Left ventricle myocardium inferior (tissue), 1 donor: ENCODE measurements around the gene NGB. TPM values are rescaled to one million over a fixed set of nuclear protein-coding genes. Genes with fewer than 3 reads are reported as not detected.

ENCODE experiments used
- DNase-seq: peaks from one replicate; pipeline ENCODE4 v3.0.0-alpha.2; 2020
- H3K27ac ChIP-seq: fragments of 200-600 bp; replicated peaks from 2 replicates; pipeline ENCODE4 v1.8.0; 2021
- H3K27me3 ChIP-seq: fragments of 200-600 bp; 2 replicates; pipeline ENCODE4 v1.8.0; 2021; ENCODE audit warnings: low read depth
- H3K36me3 ChIP-seq: fragments of 200-600 bp; 2 replicates; pipeline ENCODE4 v1.8.0; 2021
- H3K4me1 ChIP-seq: fragments of 200-600 bp; 2 replicates; pipeline ENCODE4 v1.8.0; 2021
- H3K4me3 ChIP-seq: fragments of 200-600 bp; 2 replicates; pipeline ENCODE4 v1.8.0; 2021; ENCODE audit warnings: mild to moderate bottlenecking, moderate library complexity
- H3K9me3 ChIP-seq: fragments of 200-600 bp; replicated peaks from 2 replicates; pipeline ENCODE4 v1.8.0; 2021
- intact Hi-C: fragments of 100-400 bp; cut with micrococcal nuclease; formaldehyde crosslinking; loops from one replicate; pipeline ENCODE4 v1.11.0; 2022
- total RNA-seq: library from RNA; stranded (reverse); fragmentation: NEBNext Ultra II Directional; extraction: Animal tissue kit (Norgen Biotek cat#: 25700); gene quantifications from one replicate; pipeline ENCODE4 v1.2.1, GENCODE V29; 2021
- TF ChIP-seq, protein P1 (sequence below): fragments of 200-600 bp; IDR thresholded peaks from 2 replicates; pipeline ENCODE4 v1.8.0; 2021; ENCODE audit warnings: antibody characterized with exemption, mild to moderate bottlenecking, borderline replicate concordance
- donor health status: DM: no; HTN: yes; CAD: no; lungs with severe emphysema.

Gene NGB
- total RNA-seq, 1 donor from 2014 or later, result not detected

DNA sequence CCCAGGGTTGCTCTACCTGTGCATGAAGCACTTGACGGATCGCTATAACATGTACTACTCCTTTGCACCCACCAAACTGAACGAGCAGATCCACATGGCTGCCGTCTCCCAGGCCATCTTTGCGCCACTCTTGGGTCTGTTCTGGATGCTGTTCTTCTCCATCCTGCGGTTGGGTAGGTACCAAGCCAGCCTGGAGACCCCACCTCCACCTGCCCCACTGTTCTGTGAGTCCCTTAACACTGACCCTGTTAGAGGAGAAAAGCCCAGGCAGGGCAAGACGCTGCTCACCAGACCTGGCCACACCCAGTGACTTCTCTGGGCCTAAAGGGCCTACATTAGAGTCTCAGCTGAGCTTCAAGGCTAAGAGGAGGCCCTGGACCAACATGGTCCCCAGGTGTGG is 21.7 kb downstream of the NGB start:
- TF ChIP-seq, protein P1, sequence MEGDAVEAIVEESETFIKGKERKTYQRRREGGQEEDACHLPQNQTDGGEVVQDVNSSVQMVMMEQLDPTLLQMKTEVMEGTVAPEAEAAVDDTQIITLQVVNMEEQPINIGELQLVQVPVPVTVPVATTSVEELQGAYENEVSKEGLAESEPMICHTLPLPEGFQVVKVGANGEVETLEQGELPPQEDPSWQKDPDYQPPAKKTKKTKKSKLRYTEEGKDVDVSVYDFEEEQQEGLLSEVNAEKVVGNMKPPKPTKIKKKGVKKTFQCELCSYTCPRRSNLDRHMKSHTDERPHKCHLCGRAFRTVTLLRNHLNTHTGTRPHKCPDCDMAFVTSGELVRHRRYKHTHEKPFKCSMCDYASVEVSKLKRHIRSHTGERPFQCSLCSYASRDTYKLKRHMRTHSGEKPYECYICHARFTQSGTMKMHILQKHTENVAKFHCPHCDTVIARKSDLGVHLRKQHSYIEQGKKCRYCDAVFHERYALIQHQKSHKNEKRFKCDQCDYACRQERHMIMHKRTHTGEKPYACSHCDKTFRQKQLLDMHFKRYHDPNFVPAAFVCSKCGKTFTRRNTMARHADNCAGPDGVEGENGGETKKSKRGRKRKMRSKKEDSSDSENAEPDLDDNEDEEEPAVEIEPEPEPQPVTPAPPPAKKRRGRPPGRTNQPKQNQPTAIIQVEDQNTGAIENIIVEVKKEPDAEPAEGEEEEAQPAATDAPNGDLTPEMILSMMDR, result no peak
- Histone ChIP-seq H3K27ac (no peak overlapping the region), H3K9me3 (no peaks in the 10 kb centered on the region), H3K27me3 (peaks cover 18% of the 10 kb centered on the region), H3K4me3 (no peak overlapping the region), H3K4me1 (no peaks in the 10 kb centered on the region), H3K36me3 (no peaks in the 10 kb centered on the region)
- intact Hi-C loops, result no loop called here
- DNase-seq, result no peak

DNA sequence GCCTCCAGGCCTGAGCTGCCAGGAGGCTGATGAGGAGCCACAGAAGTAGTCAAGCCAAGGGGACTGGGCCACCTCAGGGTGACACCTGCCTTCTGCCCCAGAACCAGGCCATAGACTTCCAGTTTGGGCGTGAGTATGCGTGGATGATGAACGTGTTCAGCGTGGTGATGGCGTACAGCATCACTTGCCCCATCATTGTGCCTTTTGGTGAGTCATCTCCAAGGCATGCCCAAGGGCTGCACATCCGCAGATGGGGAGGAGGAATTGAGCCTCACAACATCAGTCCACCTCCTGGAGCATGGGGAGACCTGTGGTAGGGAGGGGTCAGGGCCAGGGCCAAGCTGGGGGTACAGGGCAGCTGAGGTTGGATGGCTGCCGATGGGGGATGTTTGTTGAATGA is 22.3 kb downstream of the NGB start:
- intact Hi-C loops, result no loop called here
- H3K27me3 ChIP-seq, result peaks cover 13% of the 10 kb centered on the region
- no peak overlapping the region for H3K27ac ChIP-seq
- DNase-seq, result no peak
- no peak overlapping the region for H3K4me3 ChIP-seq
- TF ChIP-seq, protein P1, result no peak
- H3K9me3 ChIP-seq, result no peaks in the 10 kb centered on the region
- no peaks in the 10 kb centered on the region for H3K36me3 ChIP-seq
- no peaks in the 10 kb centered on the region for H3K4me1 ChIP-seq

DNA sequence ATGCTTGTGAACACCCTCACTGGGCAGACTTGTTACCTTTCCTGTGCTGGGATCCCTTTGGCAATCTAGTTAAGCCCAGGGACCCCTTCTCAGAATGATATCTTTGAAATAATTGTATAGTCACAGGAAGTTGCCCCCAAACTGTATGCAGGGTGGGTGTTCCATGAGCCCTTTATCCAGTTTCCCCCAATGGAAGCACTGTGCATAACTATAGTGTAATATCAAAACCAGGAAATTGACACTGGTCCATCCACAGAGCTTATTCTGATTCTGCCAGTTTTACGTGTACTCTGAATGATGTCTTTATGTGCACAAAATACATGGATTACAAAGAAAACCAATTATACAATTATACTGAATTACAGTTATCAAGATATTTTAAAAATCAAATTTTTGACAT is 24.2 kb downstream of the NGB start:
- no peak overlapping the region for H3K4me3 ChIP-seq
- H3K9me3 ChIP-seq, result no peaks in the 10 kb centered on the region
- H3K27ac ChIP-seq, result no peak overlapping the region
- no peaks in the 10 kb centered on the region for H3K36me3 ChIP-seq
- H3K4me1 ChIP-seq, result no peaks in the 10 kb centered on the region
- H3K27me3 ChIP-seq, result no peaks in the 10 kb centered on the region
- TF ChIP-seq, protein P1, result no peak
- intact Hi-C loops, result no loop called here
- no peak for DNase-seq

DNA sequence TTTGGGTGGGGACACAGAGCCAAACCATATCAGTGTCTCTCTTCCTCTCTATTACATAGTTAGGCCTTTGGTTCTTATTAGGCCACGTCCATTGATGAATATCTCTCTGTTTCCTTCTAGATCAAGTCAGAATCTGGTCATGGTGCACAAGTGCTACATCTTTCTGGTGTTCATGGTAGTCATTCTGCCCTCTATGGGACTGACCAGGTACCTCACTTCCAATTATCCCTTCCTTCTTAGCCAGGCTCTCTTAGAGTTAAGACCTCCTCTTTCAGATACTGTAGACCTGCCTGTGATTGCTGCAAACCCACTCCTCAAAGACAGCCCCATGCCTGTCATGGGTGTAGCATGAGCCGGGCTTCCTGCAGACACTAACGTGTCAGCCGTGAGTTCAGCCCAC is 25.2 kb downstream of the NGB start:
- H3K4me1 ChIP-seq, result no peaks in the 10 kb centered on the region

DNA sequence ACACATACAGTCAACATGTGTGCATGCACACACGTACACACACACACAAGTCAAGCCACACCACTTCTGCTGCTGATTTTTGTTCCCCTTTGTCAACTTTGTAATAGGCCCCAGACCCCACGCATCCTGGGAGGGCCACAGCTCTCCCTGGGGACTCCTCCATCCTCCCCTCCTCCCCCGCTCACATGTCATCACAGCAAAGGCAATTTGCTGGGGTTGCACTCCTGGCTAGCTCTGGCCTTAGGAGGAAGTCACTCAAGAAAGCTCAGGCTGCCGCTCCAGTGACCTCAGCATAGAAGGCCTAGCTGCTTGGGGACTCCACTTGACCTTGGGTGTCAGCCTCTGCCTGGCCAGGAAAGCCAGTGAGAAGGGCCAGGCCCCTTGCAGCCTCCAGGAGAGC is 27.2 kb downstream of the NGB start:
- H3K27ac ChIP-seq, result no peak overlapping the region
- H3K9me3 ChIP-seq, result no peaks in the 10 kb centered on the region
- DNase-seq, result no peak
- no peaks in the 10 kb centered on the region for H3K36me3 ChIP-seq
- TF ChIP-seq, protein P1, result no peak
- no peaks in the 10 kb centered on the region for H3K4me1 ChIP-seq
- intact Hi-C loops, result no loop called here
- H3K4me3 ChIP-seq, result no peak overlapping the region
- H3K27me3 ChIP-seq, result no peaks in the 10 kb centered on the region

More for the DNA sequence above, 25.2 kb downstream of the NGB start:
- no peaks in the 10 kb centered on the region for H3K36me3 ChIP-seq
- no peaks in the 10 kb centered on the region for H3K27me3 ChIP-seq
- H3K9me3 ChIP-seq, result no peaks in the 10 kb centered on the region
- H3K4me3 ChIP-seq, result no peak overlapping the region
- TF ChIP-seq, protein P1, result no peak
- H3K27ac ChIP-seq, result no peak overlapping the region
- no peak for DNase-seq
- intact Hi-C loops, result no loop called here

DNA sequence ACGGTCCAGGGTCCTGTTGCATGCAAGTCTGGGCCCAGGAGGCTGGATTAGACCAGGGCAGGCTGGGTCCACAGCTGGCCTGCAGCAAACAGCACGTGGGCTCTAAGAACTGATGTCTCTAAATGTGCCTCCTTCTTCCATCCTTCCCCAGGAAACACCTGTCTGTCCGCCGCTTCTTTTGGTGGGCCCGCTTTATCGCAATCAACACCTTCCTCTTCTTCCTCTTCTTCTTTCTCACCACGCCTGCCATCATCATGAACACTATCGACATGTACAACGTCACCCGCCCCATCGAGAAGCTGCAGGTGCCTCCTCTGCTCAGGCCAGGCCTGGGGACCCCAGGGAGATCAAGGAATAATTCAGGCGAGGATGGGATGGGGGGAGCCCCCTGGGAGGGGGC is 28.3 kb downstream of the NGB start:
- H3K9me3 ChIP-seq, result no peaks in the 10 kb centered on the region
- no peak overlapping the region for H3K4me3 ChIP-seq
- H3K36me3 ChIP-seq, result no peaks in the 10 kb centered on the region
- intact Hi-C loops, result no loop called here
- DNase-seq, result no peak
- TF ChIP-seq, protein P1, result no peak
- H3K4me1 ChIP-seq, result no peaks in the 10 kb centered on the region
- H3K27ac ChIP-seq, result no peak overlapping the region
- no peaks in the 10 kb centered on the region for H3K27me3 ChIP-seq
